WTC11 (cell line): Measurements from ENCODE around the gene RPS6KB2. TPM values are rescaled to one million over a fixed set of nuclear protein-coding genes. Genes with fewer than 3 reads are reported as not detected.

Experiments
- ATAC-seq: fragments of 200-7000 bp; cut with Tn5 transposase; 2 replicates; pipeline ENCODE4 v1.10.0; 2021; ENCODE audit warnings: mild to moderate bottlenecking, moderate library complexity
- CTCF ChIA-PET: fragments of 300-600 bp; sonication (Branson Sonifier 250); formaldehyde crosslinking; loops from one replicate; lab custom pipeline; 2021; ENCODE audit warnings: antibody characterized with exemption; lab: Charles Lee
- POLR2A ChIA-PET: fragments of 350-600 bp; sonication (Branson Sonifier 250); formaldehyde crosslinking; loops from one replicate; lab custom pipeline; 2021; ENCODE audit warnings: antibody characterized with exemption; lab: Charles Lee
- DNase-seq: peaks from one replicate; pipeline ENCODE4 v3.0.0; 2021; ENCODE audit warnings: low spot score
- H3K27ac Mint-ChIP-seq: 2 replicates; pipeline ENCODE4 v1.8.0; 2021; ENCODE audit warnings: mixed read lengths
- H3K27me3 Mint-ChIP-seq: 2 replicates; pipeline ENCODE4 v1.8.0; 2021; ENCODE audit warnings: low read depth, mild to moderate bottlenecking, moderate library complexity, mixed read lengths
- H3K36me3 Mint-ChIP-seq: 2 replicates; pipeline ENCODE4 v1.8.0; 2021; ENCODE audit warnings: mixed read lengths
- H3K4me1 Mint-ChIP-seq: 2 replicates; pipeline ENCODE4 v1.8.0; 2022; ENCODE audit warnings: mixed read lengths
- H3K4me3 Mint-ChIP-seq: 2 replicates; pipeline ENCODE4 v1.8.0; 2021; ENCODE audit warnings: mild to moderate bottlenecking, moderate library complexity, mixed read lengths
- H3K9me3 Mint-ChIP-seq: 2 replicates; pipeline ENCODE4 v1.8.0; 2021; ENCODE audit warnings: mixed read lengths
- ARID4B ChIP-seq: sonication (generic); formaldehyde crosslinking; IDR thresholded peaks from 2 replicates; pipeline ENCODE4 v1.8.0; 2023; ENCODE audit warnings: missing genetic modification reagents, mild to moderate bottlenecking, borderline replicate concordance
- EMX1 ChIP-seq: fragments of 250-450 bp; sonication (Bioruptor Pico); IDR thresholded peaks from 2 replicates; pipeline ENCODE4 v1.8.0; 2021; ENCODE audit warnings: mild to moderate bottlenecking
- ETV6 ChIP-seq: sonication (generic); formaldehyde crosslinking; IDR thresholded peaks from 2 replicates; pipeline ENCODE4 v1.8.1; 2022; ENCODE audit warnings: mild to moderate bottlenecking, missing genetic modification reagents
- FOXJ3 ChIP-seq: sonication (generic); formaldehyde crosslinking; IDR thresholded peaks from 2 replicates; pipeline ENCODE4 v1.9.0; 2021; ENCODE audit warnings: missing genetic modification reagents, mild to moderate bottlenecking, borderline replicate concordance
- FOXK1 ChIP-seq: sonication (generic); formaldehyde crosslinking; IDR thresholded peaks from 2 replicates; pipeline ENCODE4 v1.8.0; 2022; ENCODE audit warnings: mild to moderate bottlenecking, moderate library complexity, missing genetic modification reagents
- GRHL2 ChIP-seq: fragments of 250-450 bp; sonication (Bioruptor Pico); IDR thresholded peaks from 2 replicates; pipeline ENCODE4 v1.8.0; 2022; ENCODE audit warnings: mild to moderate bottlenecking, moderate library complexity; ENCODE audit not compliant: insufficient replicate concordance, severe bottlenecking
- GTF2I ChIP-seq: fragments of 250-450 bp; sonication (Bioruptor Pico); conservative IDR thresholded peaks from 2 replicates; pipeline ENCODE4 v1.4.0; 2021; ENCODE audit warnings: mild to moderate bottlenecking
- JAZF1 ChIP-seq: fragments of 250-450 bp; sonication (Bioruptor Pico); IDR thresholded peaks from 2 replicates; pipeline ENCODE4 v1.9.0; 2021; ENCODE audit warnings: moderate library complexity, mild to moderate bottlenecking, inconsistent platforms
- KAT7 ChIP-seq: sonication (generic); formaldehyde crosslinking; IDR thresholded peaks from 2 replicates; pipeline ENCODE4 v1.8.1; 2023; ENCODE audit warnings: missing genetic modification reagents, mild to moderate bottlenecking, borderline replicate concordance
- MXD4 ChIP-seq: fragments of 250-450 bp; sonication (Bioruptor Pico); IDR thresholded peaks from 2 replicates; pipeline ENCODE4 v1.8.0; 2021; ENCODE audit warnings: mild to moderate bottlenecking, moderate library complexity, borderline replicate concordance
- STAT6 ChIP-seq: sonication (generic); formaldehyde crosslinking; conservative IDR thresholded peaks from 2 replicates; pipeline ENCODE4 v1.8.1; 2023; ENCODE audit warnings: mild to moderate bottlenecking, low read depth, missing genetic modification reagents, moderate library complexity
- TCF7 ChIP-seq: sonication (generic); formaldehyde crosslinking; IDR thresholded peaks from 2 replicates; pipeline ENCODE4 v1.8.0; 2022; ENCODE audit warnings: mild to moderate bottlenecking, low read depth, missing genetic modification reagents, moderate library complexity
- TEAD4 ChIP-seq: sonication (generic); formaldehyde crosslinking; IDR thresholded peaks from 2 replicates; pipeline ENCODE4 v1.8.0; 2022; ENCODE audit warnings: mild to moderate bottlenecking, missing genetic modification reagents
- ZBTB21 ChIP-seq: sonication (generic); formaldehyde crosslinking; IDR thresholded peaks from 2 replicates; pipeline ENCODE4 v1.8.1; 2023; ENCODE audit warnings: mild to moderate bottlenecking, missing genetic modification reagents, borderline replicate concordance
- ZNF396 ChIP-seq: fragments of 250-450 bp; sonication (Bioruptor Pico); IDR thresholded peaks from 2 replicates; pipeline ENCODE4 v1.8.0; 2021; ENCODE audit warnings: mild to moderate bottlenecking, moderate library complexity, borderline replicate concordance
- total RNA-seq: library from RNA; stranded (reverse); gene quantifications from 3 replicates; pipeline ENCODE4 v1.2.3, GENCODE V29; 2021
- TF ChIP-seq, protein P1 (sequence below): sonication (generic); formaldehyde crosslinking; IDR thresholded peaks from 2 replicates; pipeline ENCODE4 v1.8.1; 2023; ENCODE audit warnings: mild to moderate bottlenecking, missing genetic modification reagents, moderate library complexity
- TF ChIP-seq, protein P2 (sequence below): sonication (generic); formaldehyde crosslinking; IDR thresholded peaks from 2 replicates; pipeline ENCODE4 v1.8.0; 2022; ENCODE audit warnings: missing genetic modification reagents

The RPS6KB2 gene
- total RNA-seq, 1 experiment from 2014 or later = 54.7 TPM

DNA sequence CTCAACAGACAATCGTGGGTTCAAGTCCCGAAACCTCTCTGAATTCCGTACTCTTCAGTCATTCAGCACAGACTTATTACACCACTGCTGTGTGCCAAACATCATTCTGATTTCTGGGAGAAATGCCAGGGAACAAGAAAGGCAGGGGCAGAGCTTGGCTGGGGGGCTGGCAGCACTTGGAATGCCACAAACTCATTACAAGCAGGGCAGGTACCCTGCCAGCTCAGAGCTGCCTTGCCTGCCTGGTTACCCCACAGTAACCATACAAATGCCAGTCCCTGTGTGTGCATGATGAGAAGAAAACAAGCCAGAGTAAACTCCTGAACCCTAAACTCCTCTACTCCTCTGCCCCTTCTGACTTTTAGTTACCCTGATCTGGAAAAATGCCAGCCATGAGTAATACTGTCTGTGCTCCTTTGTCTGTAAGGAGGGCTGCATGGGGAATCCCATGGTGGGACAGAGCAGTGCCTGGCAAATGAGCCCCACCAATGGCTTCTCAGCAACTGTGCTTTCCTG, 43.4 kb upstream of the RPS6KB2 start:
- no peak overlapping the region for H3K4me3 Mint-ChIP-seq
- no peaks in the 10 kb centered on the region for H3K36me3 Mint-ChIP-seq
- peaks cover 38% of the 10 kb centered on the region for H3K27me3 Mint-ChIP-seq
- CTCF ChIA-PET = interaction anchor here (0.9 to 25.7 kb wide), 5 partner anchors 9 to 39 kb away, joined by 3 to 842 read pairs (median 5); partner anchors contain the start of genes CLCF1 and POLD4
- ATAC-seq = no peak
- no peak for DNase-seq
- peaks cover 25% of the 10 kb centered on the region for H3K4me1 Mint-ChIP-seq
- TF ChIP-seq EMX1 (CRISPR knock-in tag) (no peak), FOXK1 (no peak), KAT7 (CRISPR knock-in tag) (no peak), ARID4B (CRISPR knock-in tag) (no peak), ETV6 (CRISPR knock-in tag) (no peak), TCF7 (CRISPR knock-in tag) (no peak), JAZF1 (CRISPR knock-in tag) (no peak), ZNF396 (no peak), MXD4 (CRISPR knock-in tag) (no peak), ZBTB21 (CRISPR knock-in tag) (no peak), FOXJ3 (no peak), STAT6 (no peak), TEAD4 (CRISPR knock-in tag) (no peak), GTF2I (CRISPR knock-in tag) (no peak), GRHL2 (CRISPR knock-in tag) (no peak)
- TF ChIP-seq, protein P1, sequence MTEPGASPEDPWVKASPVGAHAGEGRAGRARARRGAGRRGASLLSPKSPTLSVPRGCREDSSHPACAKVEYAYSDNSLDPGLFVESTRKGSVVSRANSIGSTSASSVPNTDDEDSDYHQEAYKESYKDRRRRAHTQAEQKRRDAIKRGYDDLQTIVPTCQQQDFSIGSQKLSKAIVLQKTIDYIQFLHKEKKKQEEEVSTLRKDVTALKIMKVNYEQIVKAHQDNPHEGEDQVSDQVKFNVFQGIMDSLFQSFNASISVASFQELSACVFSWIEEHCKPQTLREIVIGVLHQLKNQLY (CRISPR knock-in tag) = no peak
- TF ChIP-seq, protein P2, sequence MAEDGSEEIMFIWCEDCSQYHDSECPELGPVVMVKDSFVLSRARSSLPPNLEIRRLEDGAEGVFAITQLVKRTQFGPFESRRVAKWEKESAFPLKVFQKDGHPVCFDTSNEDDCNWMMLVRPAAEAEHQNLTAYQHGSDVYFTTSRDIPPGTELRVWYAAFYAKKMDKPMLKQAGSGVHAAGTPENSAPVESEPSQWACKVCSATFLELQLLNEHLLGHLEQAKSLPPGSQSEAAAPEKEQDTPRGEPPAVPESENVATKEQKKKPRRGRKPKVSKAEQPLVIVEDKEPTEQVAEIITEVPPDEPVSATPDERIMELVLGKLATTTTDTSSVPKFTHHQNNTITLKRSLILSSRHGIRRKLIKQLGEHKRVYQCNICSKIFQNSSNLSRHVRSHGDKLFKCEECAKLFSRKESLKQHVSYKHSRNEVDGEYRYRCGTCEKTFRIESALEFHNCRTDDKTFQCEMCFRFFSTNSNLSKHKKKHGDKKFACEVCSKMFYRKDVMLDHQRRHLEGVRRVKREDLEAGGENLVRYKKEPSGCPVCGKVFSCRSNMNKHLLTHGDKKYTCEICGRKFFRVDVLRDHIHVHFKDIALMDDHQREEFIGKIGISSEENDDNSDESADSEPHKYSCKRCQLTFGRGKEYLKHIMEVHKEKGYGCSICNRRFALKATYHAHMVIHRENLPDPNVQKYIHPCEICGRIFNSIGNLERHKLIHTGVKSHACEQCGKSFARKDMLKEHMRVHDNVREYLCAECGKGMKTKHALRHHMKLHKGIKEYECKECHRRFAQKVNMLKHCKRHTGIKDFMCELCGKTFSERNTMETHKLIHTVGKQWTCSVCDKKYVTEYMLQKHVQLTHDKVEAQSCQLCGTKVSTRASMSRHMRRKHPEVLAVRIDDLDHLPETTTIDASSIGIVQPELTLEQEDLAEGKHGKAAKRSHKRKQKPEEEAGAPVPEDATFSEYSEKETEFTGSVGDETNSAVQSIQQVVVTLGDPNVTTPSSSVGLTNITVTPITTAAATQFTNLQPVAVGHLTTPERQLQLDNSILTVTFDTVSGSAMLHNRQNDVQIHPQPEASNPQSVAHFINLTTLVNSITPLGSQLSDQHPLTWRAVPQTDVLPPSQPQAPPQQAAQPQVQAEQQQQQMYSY (CRISPR knock-in tag) = no peak
- no peaks in the 10 kb centered on the region for H3K9me3 Mint-ChIP-seq
- POLR2A ChIA-PET = interaction anchor here (0.6 kb wide), 1 partner anchor 94 kb away, joined by 5 read pairs; no protein-coding TSS in a partner anchor
- H3K27ac Mint-ChIP-seq = no peak overlapping the region
